BLaER1 treated with 17β-estradiol and CSF1 and Interleukin-3, amounts not matched to agents 10 nM and 100 nM (cell line): ENCODE data around the gene OAS1.

Experiments used
- H3K27ac ChIP-seq, 11 experiments: shearing (Covaris generic); formaldehyde crosslinking; 2 replicates each; pipeline ENCODE4 v1.8.1; 2022
- H3K27me3 ChIP-seq, 11 experiments: shearing (Covaris generic); formaldehyde crosslinking; 2 replicates each; pipeline ENCODE4 v1.8.1; 2022
- H3K36me3 ChIP-seq, 11 experiments: shearing (Covaris generic); formaldehyde crosslinking; 2 replicates each; pipeline ENCODE4 v1.8.1; 2022
- H3K4me1 ChIP-seq, 10 experiments: shearing (Covaris generic); formaldehyde crosslinking; 2 replicates each; pipeline ENCODE4 v1.8.1; 2022
- H3K4me2 ChIP-seq, 11 experiments: shearing (Covaris generic); formaldehyde crosslinking; 2 replicates each; pipeline ENCODE4 v1.8.1; 2022
- H3K4me3 ChIP-seq, 10 experiments: shearing (Covaris generic); formaldehyde crosslinking; 2 replicates each; pipeline ENCODE4 v1.8.1; 2022
- H3K9ac ChIP-seq, 11 experiments: shearing (Covaris generic); formaldehyde crosslinking; 2 replicates each; pipeline ENCODE4 v1.8.1; 2022
- H3K9me3 ChIP-seq, 11 experiments: shearing (Covaris generic); formaldehyde crosslinking; replicated peaks in 1 of 11; 2 replicates each; pipeline ENCODE4 v1.8.1; 2022
- H4K20me1 ChIP-seq, 11 experiments: shearing (Covaris generic); formaldehyde crosslinking; 2 replicates each; pipeline ENCODE4 v1.8.1; 2022
- Cebpa-rat ChIP-seq, 11 experiments: shearing (Covaris generic); IDR thresholded peaks; 2 replicates each; pipeline ENCODE4 v1.8.1; 2022

Gene OAS1

GRCh38 chr12:112875608-112876007 is 31.2 kb upstream of the OAS1 start:
- Histone ChIP-seq H3K4me3 (no peak overlapping the region), H3K27me3 (peaks cover 0 to 6% (median 0%) of the 10 kb centered on the region in 11 experiments; a peak in 1 of 22 replicates), H3K9ac (no peak overlapping the region), H3K36me3 (no peaks in the 10 kb centered on the region), H3K27ac (no peak overlapping the region), H3K4me1 (peaks cover 2 to 11% (median 8%) of the 10 kb centered on the region in 10 experiments; a peak in 18 of 20 replicates), H3K4me2 (no peak overlapping the region), H3K9me3 (no peaks in the 10 kb centered on the region), H4K20me1 (no peaks in the 10 kb centered on the region)
- TF ChIP-seq Cebpa-rat (IDR thresholded peaks at IDR 0.05) = no peak

- Histone ChIP-seq H3K9ac (no peak overlapping the region), H3K36me3 (no peaks in the 10 kb centered on the region), H4K20me1 (no peaks in the 10 kb centered on the region; a peak in 1 of 22 replicates), H3K27me3 (peaks cover 0 to 6% (median 0%) of the 10 kb centered on the region in 11 experiments; a peak in 1 of 22 replicates), H3K27ac (no peak overlapping the region), H3K4me3 (no peak overlapping the region), H3K4me1 (peaks cover 0 to 8% (median 0%) of the 10 kb centered on the region in 10 experiments; a peak in 5 of 20 replicates), H3K4me2 (no peak overlapping the region), H3K9me3 (no peaks in the 10 kb centered on the region)
- TF ChIP-seq Cebpa-rat (IDR thresholded peaks at IDR 0.05) = no peak
Observed at GRCh38 chr12:112876506-112876905, 30.3 kb upstream of the OAS1 start.

GRCh38 chr12:112877006-112877405 is 29.8 kb upstream of the OAS1 start:
- H3K4me1 ChIP-seq = peaks cover 0 to 8% (median 0%) of the 10 kb centered on the region in 10 experiments; a peak in 5 of 20 replicates
- H3K36me3 ChIP-seq = no peaks in the 10 kb centered on the region
- H3K4me3 ChIP-seq = no peak overlapping the region
- peaks cover 0 to 6% (median 0%) of the 10 kb centered on the region in 11 experiments; a peak in 1 of 22 replicates for H3K27me3 ChIP-seq
- TF ChIP-seq Cebpa-rat (IDR thresholded peaks at IDR 0.05) = no peak
- H3K27ac ChIP-seq = no peak overlapping the region
- H3K9me3 ChIP-seq = no peaks in the 10 kb centered on the region
- no peak overlapping the region for H3K9ac ChIP-seq
- no peaks in the 10 kb centered on the region; a peak in 1 of 22 replicates for H4K20me1 ChIP-seq
- H3K4me2 ChIP-seq = no peak overlapping the region

GRCh38 chr12:112878488-112878887 is 28.3 kb upstream of the OAS1 start:
- no peaks in the 10 kb centered on the region for H3K36me3 ChIP-seq
- no peak overlapping the region for H3K4me3 ChIP-seq
- TF ChIP-seq Cebpa-rat (IDR thresholded peaks at IDR 0.05) = no peak
- no peak overlapping the region for H3K27ac ChIP-seq
- H3K4me1 ChIP-seq = peaks cover 0 to 8% (median 0%) of the 10 kb centered on the region in 10 experiments; a peak in 5 of 20 replicates
- no peak overlapping the region for H3K4me2 ChIP-seq
- H4K20me1 ChIP-seq = no peaks in the 10 kb centered on the region; a peak in 1 of 22 replicates
- H3K9ac ChIP-seq = no peak overlapping the region
- H3K9me3 ChIP-seq = no peaks in the 10 kb centered on the region
- H3K27me3 ChIP-seq = peaks cover 0 to 13% (median 0%) of the 10 kb centered on the region in 11 experiments; a peak in 2 of 22 replicates

GRCh38 chr12:112879191-112879705 is 27.5 kb upstream of the OAS1 start:
- Histone ChIP-seq H3K27ac (no peak overlapping the region), H3K36me3 (no peaks in the 10 kb centered on the region), H4K20me1 (no peaks in the 10 kb centered on the region; a peak in 1 of 22 replicates), H3K9ac (no peak overlapping the region), H3K4me2 (no peak overlapping the region), H3K27me3 (peaks cover 0 to 13% (median 0%) of the 10 kb centered on the region in 11 experiments; a peak in 2 of 22 replicates), H3K4me1 (peaks cover 0 to 8% (median 0%) of the 10 kb centered on the region in 10 experiments; a peak in 5 of 20 replicates), H3K4me3 (no peak overlapping the region), H3K9me3 (no peaks in the 10 kb centered on the region)
- TF ChIP-seq Cebpa-rat (IDR thresholded peaks at IDR 0.05) = no peak

- Histone ChIP-seq H4K20me1 (no peaks in the 10 kb centered on the region; a peak in 1 of 22 replicates), H3K36me3 (no peaks in the 10 kb centered on the region), H3K27ac (no peak overlapping the region), H3K9ac (no peak overlapping the region), H3K4me1 (peaks cover 0 to 8% (median 0%) of the 10 kb centered on the region in 10 experiments; a peak in 5 of 20 replicates), H3K27me3 (peaks cover 0 to 13% (median 0%) of the 10 kb centered on the region in 11 experiments; a peak in 2 of 22 replicates), H3K9me3 (peaks cover 0 to 9% (median 7%) of the 10 kb centered on the region in 11 experiments; a peak in 9 of 22 replicates), H3K4me3 (no peak overlapping the region), H3K4me2 (no peak overlapping the region)
- no peak for TF ChIP-seq Cebpa-rat (IDR thresholded peaks at IDR 0.05)
Observed at GRCh38 chr12:112881602-112882001, 25.2 kb upstream of the OAS1 start.

- Histone ChIP-seq H3K4me1 (peaks cover 0 to 14% (median 3%) of the 10 kb centered on the region in 10 experiments; a peak in 9 of 20 replicates), H3K27ac (no peak overlapping the region), H3K36me3 (no peaks in the 10 kb centered on the region), H3K27me3 (peaks cover 0 to 7% (median 0%) of the 10 kb centered on the region in 11 experiments; a peak in 2 of 22 replicates), H3K9me3 (peaks cover 0 to 16% (median 11%) of the 10 kb centered on the region in 11 experiments; a peak in 11 of 22 replicates), H3K9ac (no peak overlapping the region), H3K4me2 (no peak overlapping the region), H3K4me3 (no peak overlapping the region), H4K20me1 (no peaks in the 10 kb centered on the region; a peak in 1 of 22 replicates)
- TF ChIP-seq Cebpa-rat (IDR thresholded peaks at IDR 0.05) = no peak
Observed at GRCh38 chr12:112885236-112885635, 21.5 kb upstream of the OAS1 start.

- peak in 4 of 11 experiments; percentile 33 to 71 (median 56); a peak in 4 of 22 replicates for TF ChIP-seq Cebpa-rat (IDR thresholded peaks at IDR 0.05)
- peaks cover 0 to 19% (median 4%) of the 10 kb centered on the region in 10 experiments; a peak in 9 of 20 replicates for H3K4me1 ChIP-seq
- H3K4me3 ChIP-seq = no peak overlapping the region
- H3K9me3 ChIP-seq = peaks cover 0 to 16% (median 11%) of the 10 kb centered on the region in 11 experiments; a peak in 11 of 22 replicates
- peak overlapping the region in 4 of 11 experiments; percentile 13 to 41 (median 32); a peak in 7 of 22 replicates for H3K9ac ChIP-seq
- no peaks in the 10 kb centered on the region for H3K36me3 ChIP-seq
- peaks cover 0 to 3% (median 0%) of the 10 kb centered on the region in 11 experiments; a peak in 1 of 22 replicates for H3K27me3 ChIP-seq
- no peaks in the 10 kb centered on the region for H4K20me1 ChIP-seq
- peak overlapping the region in 8 of 11 experiments; percentile 1 to 74 (median 54); a peak in 12 of 22 replicates for H3K27ac ChIP-seq
- peak overlapping the region in 6 of 11 experiments; percentile 6 to 63 (median 37); a peak in 10 of 22 replicates for H3K4me2 ChIP-seq
Observed at GRCh38 chr12:112887550-112887949, 19.2 kb upstream of the OAS1 start.
